GM18511 (cell line): Measurements from ENCODE around the gene ZNF213.

Experiments
- ATAC-seq: cut with Tn5 transposase; IDR thresholded peaks from one replicate; pipeline ENCODE4 v1.9.1; 2021; ENCODE audit warnings: mild to moderate bottlenecking, moderate library complexity; ENCODE audit not compliant: unreplicated experiment

Gene ZNF213

DNA sequence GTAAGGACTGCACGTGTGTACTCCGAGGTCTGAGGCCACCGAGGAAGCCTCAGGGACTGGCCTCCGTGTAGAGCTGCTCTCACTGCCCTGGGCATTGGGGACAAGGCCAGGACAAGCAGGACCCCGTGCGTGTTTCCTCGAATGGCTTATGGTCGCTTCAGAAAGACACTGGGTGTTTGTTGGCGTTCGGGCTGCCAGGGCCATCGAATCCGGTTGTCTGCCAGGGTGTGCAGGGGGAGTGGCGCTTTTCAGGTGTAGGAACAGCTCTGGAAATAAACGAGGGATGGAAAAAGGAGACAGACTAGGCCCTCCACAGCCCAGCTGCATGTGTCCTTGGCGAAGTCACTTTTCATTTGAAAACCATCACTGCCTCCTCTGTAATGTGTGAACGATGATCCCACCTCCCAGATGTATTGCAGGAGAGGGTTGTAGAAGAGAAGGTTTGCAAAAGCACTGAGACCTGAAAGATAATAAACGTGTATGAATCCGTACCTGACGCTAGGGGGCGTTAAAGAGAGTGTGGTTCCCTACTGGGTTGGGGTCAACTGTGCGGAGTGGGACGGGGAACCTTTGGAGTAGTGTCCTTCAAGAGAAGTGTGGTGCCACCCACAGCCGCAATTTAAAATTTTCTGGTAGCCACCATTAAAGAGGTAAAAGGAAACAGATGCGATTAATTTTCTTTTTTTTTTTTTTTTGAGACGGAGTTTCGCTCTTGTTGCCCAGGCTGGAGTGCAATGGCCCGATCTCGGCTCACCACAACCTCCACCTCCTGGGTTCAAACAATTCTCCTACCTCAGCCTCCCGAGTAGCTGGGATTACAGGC, 33.6 kb upstream of the ZNF213 start:
- ATAC-seq: no peak

DNA sequence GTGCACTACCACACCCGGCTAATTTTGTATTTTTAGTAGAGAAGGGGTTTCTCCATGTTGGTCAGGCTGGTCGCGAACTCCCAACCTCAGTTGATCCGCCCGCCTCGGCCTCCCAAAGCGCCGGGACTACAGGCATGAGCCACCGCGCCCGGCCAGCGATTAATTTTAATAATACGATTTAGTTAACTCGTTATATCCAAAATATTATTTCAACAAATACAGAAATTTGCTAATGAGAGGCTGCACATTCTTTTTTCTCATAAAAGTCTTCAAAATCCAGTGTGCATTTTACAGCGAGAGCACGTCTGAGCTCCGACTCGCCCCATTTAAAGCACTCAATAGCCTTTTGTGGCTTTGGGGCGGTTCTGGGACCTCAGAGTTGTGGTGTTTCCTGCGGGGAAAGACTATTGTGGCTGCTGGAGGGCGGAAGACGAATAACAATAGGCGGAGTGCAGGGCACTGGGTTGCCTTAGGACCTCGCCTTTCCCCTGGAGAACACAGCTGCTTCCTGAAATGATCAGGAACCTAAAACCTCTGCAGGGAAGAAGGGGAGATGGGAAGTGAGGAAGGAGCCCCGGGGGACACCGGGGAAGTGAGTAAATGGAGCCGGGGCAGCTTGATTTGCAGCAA, 32.9 kb upstream of the ZNF213 start:
- ATAC-seq: no peak

DNA sequence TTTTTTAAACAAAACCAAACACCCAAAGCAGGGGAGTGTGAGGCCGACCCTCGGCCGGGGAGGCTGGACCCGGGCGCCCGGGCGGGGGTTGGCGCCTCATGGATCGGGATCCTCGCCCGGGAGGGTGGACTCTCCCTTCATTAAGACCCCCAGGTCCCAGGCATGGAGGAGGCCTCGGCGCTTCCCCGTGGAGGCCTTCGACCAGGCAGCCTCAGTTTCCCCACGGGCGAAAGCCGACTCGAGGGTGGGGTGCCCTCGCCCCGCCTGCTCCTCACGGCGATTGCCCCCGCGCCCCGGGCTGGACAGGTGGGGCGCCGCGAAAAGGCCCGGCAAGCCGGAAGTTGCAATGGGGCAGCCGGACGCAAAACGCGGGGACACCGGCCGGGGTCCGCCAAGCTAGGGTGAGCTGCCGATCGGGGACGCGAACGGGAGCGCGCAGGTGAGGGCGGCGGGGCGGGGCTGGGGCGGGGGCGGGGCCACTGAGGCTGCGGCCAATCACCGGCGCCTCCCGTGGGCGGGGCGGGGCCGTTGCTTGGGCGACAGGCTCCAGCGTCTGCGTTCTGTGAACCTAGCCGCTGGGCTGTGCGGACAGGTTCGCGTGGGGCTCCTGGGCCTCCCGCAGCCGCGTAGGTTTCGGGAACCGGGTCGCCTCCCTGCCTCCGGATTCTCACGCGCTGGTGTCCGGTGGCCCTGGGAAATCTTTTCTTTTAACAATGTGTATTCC, 28.5 kb upstream of the ZNF213 start:
- ATAC-seq: peak; percentile 86

DNA sequence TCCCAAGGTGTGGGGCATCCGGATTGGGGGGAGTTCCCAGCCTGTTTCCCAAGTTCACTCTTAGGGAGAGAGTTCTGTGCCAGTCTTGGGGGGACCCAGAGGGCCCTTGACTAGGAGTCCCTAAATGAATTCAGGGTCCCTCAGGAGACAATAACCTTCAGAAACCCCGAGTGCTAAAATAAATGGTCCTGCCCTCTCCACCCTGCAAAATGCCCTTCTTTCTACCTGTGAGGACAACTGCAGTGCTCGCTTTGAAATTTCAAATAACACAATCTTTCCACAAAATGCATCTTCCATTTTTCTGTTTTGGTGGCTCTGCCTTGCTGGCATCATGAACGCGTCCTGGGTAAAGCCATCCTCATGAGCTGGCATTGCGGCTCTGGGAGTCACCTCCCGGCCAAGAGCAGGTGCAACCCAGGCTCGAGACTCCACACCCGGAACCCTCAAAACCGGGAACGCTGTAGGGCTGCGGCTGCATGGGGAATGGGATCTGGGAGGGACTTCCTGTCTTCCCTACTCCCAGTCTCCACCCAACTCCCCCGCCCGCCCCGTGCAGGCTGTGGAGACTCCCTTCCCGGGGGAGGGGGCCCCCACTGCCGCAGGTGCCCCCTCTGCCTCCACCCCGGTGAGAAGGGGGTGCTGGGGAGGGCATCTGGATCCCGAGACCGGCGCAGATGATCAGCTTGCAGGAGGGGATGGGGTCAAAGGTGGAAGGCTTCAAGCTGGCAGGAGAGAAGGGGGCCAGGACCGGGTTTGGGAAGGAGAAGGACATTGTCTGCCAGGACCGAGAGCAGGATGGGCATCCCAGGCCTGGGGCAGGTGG, 22.6 kb upstream of the ZNF213 start, which contains the start of gene ZNF205:
TSS of gene ZNF205 (plus strand) at position 529 of the 823 bp plus-strand sequence. CDS start 845 bp downstream, outside the sequence.
- ATAC-seq: no peak

DNA sequence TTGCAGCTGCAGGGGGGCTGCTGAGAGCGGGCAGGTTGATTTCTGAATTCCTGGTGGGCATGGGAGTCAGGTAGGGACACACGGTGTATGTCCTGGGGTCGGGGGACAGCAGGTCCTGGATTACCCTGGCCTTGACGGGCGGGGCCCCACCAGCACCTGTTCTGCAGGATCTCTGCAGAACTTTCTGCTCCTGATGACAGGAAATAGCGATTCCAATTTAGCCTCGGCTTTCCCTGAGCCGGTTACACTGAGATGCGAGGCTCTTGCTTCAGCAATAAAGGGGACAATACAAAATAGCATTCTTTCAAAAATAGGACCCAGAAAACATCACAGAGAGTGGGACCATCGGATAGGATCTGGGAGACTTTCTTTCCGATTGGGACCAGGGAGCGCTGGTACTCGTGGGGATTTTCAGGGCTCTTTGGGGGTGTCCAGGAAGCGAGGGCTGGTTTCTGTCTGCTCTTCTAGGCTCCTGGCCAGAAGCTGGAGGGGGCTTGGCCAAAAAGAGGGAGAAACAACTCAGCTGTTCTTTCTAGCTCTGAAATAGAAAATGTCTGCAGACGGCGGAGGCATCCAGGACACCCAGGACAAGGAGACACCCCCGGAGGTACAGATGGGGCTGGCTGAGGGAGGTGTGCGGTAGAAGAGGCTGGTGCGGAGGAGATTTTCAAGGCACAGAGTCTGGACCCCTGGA, 21.8 kb upstream of the ZNF213 start:
- no peak for ATAC-seq

DNA sequence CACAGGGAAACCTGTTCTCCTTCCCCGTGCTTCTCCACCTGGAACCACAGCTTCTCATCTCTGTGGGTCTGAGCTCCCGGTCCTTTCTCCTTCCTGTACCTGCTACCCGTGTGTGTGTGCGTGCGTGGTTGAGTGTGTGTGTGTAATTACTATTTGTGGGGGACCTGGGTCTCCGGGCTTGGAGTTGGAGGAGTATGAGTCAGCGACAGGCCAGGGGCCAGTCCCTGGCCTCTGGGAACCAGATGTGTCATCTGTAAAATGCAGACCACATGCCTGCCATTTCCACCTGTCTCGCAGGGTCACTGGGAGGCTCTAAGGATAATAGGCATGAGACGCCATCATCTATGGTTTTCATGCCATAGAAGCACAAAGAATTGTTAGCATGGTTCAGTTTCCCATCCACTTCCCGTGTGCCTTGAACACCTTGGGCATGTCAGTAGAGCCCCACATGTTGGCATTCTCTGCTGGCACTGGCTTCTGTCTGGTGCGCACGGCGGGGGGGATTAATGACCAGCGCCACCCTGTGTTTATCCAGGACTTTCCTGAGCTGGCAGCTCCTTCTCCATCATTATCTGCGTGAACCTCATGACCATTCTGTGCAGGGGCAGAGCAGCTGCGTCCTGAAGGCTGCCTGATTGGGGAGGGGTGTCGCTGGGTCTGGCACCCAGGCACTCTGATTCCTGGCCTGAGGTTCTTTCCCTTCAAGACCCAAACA, 20.9 kb upstream of the ZNF213 start:
- no peak for ATAC-seq

DNA sequence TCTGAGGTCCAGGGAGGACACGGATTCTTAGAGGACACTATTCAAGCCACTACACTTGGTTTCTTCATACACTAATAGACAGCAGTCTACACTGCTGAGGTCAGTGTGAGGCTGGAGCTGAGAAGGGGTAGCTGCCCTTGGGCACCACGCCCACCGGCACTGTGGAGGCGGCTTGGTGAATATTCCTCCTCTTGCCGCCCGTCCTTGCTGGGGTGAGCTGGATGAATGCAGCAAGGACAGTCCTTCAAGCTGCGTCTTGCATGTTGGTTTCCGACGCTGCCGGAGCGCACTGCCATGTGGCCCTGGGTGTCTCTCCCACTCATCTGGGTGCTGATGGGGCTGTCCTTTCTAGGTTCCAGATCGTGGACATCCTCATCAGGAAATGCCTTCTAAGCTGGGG, 19.8 kb upstream of the ZNF213 start:
- ATAC-seq: no peak

DNA sequence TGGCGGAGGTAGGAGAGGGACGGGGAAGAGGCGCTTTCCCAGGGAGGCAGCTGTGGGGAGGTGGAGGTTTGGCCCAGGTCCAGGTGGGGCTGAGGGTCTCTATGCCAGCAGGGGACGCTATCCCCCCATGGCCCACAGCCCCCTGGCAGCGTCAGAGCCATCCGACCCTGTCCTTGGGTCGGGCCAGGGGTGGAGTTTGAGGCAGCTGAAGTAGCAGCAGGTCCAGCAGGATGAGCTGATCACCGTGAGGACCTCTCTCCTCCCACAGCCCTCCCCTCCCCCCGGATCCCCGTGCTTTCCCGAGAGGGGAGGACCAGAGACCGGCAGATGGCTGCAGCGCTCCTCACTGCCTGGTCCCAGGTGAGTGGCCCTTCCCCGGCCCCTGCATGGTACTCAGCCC, 19.3 kb upstream of the ZNF213 start:
- ATAC-seq: no peak

DNA sequence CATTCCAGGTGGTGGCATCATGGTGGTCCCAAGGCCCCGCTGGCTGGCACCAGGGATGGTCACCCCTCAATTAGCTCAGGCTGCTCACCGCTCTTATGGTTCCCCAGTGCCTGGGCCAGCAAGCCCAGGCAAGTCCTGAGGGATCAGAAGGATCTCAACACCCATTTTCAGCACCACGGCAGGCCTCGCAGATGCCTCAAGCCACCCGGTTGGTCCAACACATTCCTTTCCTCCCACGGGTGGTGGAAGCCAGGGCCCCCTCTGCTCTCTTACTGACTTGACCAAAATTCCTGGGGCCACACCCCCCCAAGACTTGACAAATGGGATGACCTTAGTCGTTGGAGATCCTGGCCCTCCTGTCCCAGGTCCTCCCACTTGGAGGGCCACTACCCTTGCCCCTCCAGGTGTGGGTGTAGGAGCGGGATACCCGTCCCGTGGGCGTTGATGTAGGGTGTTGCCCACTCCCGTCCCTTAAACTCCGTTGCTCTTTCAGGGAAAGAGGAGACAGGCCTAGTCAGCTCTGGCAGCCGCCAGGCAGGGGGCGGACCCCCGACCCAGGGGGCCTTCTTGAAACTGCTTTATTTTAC, 16.5 kb upstream of the ZNF213 start:
- no peak for ATAC-seq

DNA sequence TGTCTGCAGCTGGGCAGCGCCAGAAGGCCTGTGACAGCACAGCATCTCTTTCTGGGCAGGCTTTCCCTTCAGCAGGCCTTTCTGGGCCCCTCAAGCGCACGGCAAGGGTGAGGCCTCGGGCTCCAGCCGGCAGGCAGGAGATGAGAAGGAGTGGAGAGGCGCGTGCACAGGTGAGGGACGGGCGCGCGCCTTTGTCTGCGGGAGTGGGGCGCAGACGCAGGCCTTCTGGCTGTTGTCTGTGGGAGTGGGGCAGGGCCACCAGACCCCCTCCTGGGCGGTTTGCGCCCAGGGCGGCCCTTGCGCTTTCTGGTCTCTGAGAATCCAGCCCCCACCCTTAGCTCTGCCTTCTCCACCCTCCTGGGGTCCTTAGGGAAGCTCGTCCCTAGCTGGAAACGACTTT, 16.0 kb upstream of the ZNF213 start:
- no peak for ATAC-seq

DNA sequence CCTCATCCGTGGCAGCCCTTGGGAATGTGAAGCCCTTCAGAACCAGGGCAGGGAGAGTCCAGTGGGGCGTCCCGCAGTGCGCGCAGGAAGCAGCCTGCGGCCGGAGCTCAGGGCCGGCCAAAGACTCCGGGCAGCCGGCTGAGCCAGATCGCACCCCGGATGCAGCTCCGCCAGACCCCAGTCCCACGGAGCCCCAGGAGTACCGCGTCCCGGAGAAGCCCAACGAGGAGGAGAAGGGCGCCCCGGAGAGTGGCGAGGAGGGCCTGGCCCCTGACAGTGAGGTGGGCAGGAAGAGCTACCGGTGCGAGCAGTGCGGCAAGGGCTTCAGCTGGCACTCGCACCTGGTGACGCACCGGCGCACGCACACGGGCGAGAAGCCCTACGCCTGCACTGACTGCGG, 15.5 kb upstream of the ZNF213 start:
- ATAC-seq: no peak

DNA sequence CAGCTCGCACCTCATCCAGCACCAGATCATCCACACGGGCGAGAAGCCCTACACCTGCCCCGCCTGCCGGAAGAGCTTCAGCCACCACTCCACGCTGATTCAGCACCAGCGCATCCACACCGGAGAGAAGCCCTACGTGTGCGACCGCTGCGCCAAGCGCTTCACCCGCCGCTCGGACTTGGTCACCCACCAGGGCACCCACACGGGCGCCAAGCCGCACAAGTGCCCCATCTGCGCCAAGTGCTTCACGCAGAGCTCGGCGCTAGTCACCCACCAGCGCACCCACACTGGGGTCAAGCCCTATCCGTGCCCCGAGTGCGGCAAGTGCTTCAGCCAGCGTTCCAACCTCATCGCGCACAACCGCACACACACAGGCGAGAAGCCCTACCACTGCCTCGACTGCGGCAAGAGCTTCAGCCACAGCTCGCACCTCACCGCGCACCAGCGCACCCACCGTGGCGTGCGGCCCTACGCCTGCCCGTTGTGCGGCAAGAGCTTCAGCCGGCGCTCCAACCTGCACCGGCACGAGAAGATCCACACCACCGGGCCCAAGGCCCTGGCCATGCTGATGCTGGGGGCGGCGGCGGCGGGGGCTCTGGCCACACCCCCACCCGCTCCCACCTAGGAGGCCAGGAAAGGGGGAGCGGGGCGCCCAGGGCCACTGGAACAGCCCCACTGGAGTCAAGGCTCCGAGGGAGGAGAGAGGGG, 15.0 kb upstream of the ZNF213 start:
- ATAC-seq: no peak

DNA sequence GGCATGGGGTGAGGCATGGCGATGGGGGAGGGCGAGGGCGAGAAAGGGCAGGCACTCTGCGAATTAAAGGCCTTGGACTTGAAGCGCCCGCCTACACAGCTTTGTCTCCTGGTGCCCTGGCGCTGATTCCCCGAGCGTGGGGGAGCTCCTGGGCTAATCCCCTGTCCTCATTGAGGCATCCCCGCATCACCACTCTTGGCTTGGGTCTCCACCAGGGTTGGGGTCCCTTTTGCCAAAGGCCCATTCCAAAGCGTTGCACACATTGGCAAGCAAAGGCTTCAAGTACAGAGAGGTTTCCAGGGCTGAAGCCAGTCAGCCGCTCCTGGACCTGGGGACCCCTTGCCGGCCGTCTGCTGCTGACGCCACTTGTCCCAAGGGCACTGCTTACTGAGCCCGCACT, 14.4 kb upstream of the ZNF213 start:
- no peak for ATAC-seq

DNA sequence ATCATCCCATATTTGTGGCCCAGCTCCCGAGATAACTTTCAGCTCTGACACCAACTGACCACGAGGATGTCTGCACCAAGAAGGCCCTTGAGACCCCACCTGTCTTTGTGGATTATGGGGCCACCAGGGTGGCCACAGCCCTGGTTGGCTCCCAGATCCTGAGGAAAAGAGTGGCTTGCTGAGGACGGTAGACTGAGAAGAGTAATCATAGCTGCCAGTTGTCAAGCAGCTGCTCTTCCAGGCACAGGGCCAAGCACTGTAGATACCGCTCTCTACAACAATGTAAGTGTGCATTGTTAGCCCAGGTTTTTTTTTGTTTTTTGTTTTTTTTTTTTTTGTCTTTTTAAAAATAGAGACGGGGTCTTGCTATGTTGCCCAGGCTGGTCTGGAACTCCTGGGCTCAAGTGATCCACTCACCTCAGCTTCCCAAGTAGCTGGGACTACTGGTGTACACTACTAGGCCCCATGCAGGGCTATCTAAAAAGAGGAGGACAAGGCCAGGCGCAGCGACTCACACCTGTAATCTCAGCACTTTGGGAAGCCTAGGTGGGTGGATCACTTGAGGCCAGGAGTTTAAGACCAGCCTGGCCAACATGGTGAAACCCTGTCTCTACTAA, 12.9 kb upstream of the ZNF213 start:
- no peak for ATAC-seq

DNA sequence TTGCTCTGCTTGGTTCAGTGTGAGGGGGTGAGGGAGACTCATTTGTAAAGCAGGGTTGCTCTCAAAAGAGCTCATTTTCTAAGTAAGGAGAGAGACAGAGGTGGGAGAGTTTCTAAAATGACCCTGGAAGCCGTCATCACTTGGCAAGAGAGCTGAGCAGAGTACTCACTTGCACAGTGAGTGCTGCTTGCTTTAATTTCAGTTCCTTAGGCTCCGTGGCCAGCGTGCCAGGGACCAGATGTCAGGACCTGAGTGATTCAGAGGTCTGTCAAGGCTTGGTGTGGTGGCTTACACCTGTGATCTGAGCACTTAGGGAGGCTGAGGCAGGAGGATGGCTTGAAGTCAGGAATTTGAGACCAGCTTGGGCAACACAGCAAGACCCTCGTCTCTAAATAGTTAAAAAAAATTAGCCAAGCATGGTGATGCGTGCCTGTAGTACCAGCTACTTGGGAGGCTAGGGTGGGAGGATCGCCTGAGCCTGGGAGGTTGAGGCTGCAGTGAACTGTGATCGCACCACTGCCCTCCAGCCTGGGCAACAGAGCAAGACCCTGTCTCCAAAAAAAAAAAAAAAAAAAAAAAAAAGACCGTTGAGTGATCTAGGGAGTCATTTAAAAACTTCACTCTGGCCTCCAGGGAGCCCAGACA, 11.8 kb upstream of the ZNF213 start:
- ATAC-seq: no peak

DNA sequence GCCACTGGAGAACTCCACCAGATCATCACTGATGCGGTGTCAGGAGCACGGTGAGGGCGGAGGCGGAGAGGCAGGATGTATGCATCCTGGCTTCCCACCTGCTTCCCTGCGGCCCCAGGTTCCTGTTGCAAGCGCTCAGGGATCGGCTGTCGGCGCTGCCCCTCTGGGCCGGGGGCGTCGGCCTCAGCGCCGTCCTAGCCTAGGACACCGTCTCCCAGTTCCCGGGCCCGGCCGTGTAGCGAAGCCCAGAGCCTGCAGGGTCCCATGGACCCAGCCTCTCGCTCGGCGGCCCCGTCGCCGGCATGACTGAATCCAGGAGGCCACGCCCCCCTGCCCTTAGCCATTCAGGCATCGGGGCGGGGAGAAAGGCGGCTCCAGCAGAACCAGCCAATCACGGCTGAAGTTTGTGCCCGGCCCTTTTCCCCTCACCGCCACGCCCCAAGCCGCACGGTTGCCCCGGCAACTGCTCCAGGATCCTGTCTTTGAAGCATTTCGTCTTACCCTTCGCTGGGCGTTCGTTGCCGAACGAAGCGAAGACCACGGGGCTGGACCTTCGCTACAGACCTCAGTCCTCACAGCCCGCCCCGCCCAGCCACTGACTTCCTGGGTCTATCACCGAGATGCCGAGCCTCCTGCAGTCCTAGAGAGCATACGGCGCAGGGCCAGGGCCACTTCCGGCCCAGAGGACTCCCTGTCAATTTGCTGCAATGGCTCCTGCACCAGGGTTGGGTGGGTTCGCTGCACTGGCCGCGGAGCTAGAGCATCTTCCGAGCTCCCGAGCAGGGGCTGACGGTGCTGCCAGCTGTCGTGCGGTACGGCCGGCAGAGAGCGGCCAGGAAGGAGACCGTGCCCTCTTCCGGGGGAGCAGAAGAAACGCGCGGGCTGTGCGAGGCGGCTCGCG, 10.6 kb upstream of the ZNF213 start:
- peak; percentile 89 for ATAC-seq

DNA sequence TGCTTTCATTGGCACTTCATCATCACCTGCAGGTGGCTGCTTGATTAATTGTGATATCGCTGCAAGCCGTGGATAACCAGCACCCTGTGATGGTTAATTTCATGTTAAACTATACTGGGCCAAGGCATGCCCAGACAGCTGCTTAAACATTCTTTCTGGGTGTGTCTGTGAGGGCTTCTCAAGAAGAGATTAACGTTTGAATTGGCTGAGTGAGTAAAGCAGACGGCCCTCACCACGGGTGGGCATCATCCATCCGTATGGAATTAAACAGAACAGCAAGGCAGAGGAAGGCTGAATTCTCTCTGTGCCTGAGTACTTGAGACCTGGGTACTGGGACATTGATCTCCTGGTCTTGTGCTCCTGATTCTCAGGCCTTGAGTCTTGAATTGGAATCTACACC, 7.1 kb upstream of the ZNF213 start:
- ATAC-seq: no peak
